GM19455 (cell line): Measurements from ENCODE around the gene CEMIP.
A peak's percentile ranks its signal among the peaks of the same experiment; 100 is the strongest.

Source experiments
- ATAC-seq: cut with Tn5 transposase; IDR thresholded peaks from one replicate; pipeline ENCODE4 v1.9.1; 2021; ENCODE audit not compliant: unreplicated experiment

Gene CEMIP

GRCh38 chr15:80997692-80998091 is 218.5 kb downstream of the CEMIP start:
- ATAC-seq = no peak

- ATAC-seq = no peak
These were observed 219.1 kb downstream of the CEMIP start for GRCh38 chr15:80998251-80998650.

GRCh38 chr15:80999623-81000036 is 220.5 kb downstream of the CEMIP start:
- ATAC-seq = peak; percentile 31

GRCh38 chr15:81000144-81000623 is 221.0 kb downstream of the CEMIP start:
- ATAC-seq = no peak

- peak; percentile 61 for ATAC-seq
These were observed 221.5 kb downstream of the CEMIP start, which contains the start of gene TLNRD1 for GRCh38 chr15:81000624-81001151. Gene TLNRD1, plus strand, starts transcription at chr15:81000923. Its CDS starts 1,349 bp downstream, at chr15:81002272.
